Measurements from ENCODE around the gene USP3. TPM values are rescaled to one million over a fixed set of nuclear protein-coding genes. Genes with fewer than 3 reads are reported as not detected.

The USP3 gene
- total RNA-seq, 1 experiment from 2014 or later, result 36.6 TPM

- TF ChIP-seq, protein P1, sequence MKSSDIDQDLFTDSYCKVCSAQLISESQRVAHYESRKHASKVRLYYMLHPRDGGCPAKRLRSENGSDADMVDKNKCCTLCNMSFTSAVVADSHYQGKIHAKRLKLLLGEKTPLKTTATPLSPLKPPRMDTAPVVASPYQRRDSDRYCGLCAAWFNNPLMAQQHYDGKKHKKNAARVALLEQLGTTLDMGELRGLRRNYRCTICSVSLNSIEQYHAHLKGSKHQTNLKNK (CRISPR knock-in tag; IDR thresholded peaks at IDR 0.05), result no peak
- TF ChIP-seq TEAD4 (CRISPR knock-in tag; IDR thresholded peaks at IDR 0.05) (no peak), ELF4 (CRISPR knock-in tag; IDR thresholded peaks at IDR 0.05; ENCODE audit: low read depth) (no peak), NR2C2 (CRISPR knock-in tag; IDR thresholded peaks at IDR 0.05) (no peak)
Observed at GRCh38 chr15:63634154-63634553, 129.8 kb downstream of the USP3 start (continued).

DNA sequence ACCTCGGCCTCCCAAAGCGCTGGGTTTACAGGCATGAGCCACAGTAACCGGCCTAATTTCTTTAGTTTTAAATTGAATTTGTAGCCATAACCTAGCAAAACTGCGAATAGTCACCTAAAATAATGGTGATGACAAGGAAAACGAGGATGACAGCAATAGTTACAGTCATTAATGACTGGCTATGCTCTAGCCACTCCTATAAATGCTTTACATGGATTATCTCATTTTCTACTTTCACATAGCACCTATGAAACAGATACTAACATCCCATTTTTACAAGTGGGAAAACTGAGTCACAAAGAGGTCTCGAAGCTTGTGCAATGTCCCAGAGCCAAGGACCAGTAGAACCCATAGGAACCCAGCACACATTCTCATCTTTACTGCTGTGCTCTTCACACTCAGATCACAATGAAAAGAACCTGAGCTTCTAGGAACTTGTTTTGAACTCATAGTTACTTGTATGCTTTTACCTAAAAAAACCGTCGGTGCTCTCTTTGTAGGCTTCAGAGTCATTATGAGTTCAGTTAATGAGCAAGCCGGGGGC is 132.2 kb downstream of the USP3 start:
- POLR2A ChIA-PET, result no interaction called here

More for the DNA sequence above, 132.2 kb downstream of the USP3 start:
- Mint-ChIP-seq H3K36me3 (peaks cover 3% of the 10 kb centered on the region; the same call in 1 of the 2 replicates), H3K27ac (no peak overlapping the region), H3K4me3 (no peak overlapping the region), H3K9me3 (no peaks in the 10 kb centered on the region), H3K4me1 (no peaks in the 10 kb centered on the region), H3K27me3 (ENCODE audit: low read depth) (no peaks in the 10 kb centered on the region)
- CTCF ChIA-PET, result no interaction called here
- DNase-seq (ENCODE audit: low spot score) (no peak), ATAC-seq (no peak)
- no peak for TF ChIP-seq ESRRA (CRISPR knock-in tag; IDR thresholded peaks at IDR 0.05; ENCODE audit: borderline replicate concordance)
- TF ChIP-seq FOXP1 (CRISPR knock-in tag; IDR thresholded peaks at IDR 0.05; ENCODE audit: borderline replicate concordance), result no peak
- no peak for TF ChIP-seq IRF2 (CRISPR knock-in tag; IDR thresholded peaks at IDR 0.05; ENCODE audit: borderline replicate concordance, low read depth)
- TF ChIP-seq, protein P2, sequence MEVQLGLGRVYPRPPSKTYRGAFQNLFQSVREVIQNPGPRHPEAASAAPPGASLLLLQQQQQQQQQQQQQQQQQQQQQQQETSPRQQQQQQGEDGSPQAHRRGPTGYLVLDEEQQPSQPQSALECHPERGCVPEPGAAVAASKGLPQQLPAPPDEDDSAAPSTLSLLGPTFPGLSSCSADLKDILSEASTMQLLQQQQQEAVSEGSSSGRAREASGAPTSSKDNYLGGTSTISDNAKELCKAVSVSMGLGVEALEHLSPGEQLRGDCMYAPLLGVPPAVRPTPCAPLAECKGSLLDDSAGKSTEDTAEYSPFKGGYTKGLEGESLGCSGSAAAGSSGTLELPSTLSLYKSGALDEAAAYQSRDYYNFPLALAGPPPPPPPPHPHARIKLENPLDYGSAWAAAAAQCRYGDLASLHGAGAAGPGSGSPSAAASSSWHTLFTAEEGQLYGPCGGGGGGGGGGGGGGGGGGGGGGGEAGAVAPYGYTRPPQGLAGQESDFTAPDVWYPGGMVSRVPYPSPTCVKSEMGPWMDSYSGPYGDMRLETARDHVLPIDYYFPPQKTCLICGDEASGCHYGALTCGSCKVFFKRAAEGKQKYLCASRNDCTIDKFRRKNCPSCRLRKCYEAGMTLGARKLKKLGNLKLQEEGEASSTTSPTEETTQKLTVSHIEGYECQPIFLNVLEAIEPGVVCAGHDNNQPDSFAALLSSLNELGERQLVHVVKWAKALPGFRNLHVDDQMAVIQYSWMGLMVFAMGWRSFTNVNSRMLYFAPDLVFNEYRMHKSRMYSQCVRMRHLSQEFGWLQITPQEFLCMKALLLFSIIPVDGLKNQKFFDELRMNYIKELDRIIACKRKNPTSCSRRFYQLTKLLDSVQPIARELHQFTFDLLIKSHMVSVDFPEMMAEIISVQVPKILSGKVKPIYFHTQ (CRISPR knock-in tag; IDR thresholded peaks at IDR 0.05), result no peak
- no peak for TF ChIP-seq GABPB1 (CRISPR knock-in tag; IDR thresholded peaks at IDR 0.05)
- TF ChIP-seq, protein P3, sequence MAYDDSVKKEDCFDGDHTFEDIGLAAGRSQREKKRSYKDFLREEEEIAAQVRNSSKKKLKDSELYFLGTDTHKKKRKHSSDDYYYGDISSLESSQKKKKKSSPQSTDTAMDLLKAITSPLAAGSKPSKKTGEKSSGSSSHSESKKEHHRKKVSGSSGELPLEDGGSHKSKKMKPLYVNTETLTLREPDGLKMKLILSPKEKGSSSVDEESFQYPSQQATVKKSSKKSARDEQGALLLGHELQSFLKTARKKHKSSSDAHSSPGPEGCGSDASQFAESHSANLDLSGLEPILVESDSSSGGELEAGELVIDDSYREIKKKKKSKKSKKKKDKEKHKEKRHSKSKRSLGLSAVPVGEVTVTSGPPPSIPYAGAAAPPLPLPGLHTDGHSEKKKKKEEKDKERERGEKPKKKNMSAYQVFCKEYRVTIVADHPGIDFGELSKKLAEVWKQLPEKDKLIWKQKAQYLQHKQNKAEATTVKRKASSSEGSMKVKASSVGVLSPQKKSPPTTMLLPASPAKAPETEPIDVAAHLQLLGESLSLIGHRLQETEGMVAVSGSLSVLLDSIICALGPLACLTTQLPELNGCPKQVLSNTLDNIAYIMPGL (CRISPR knock-in tag; IDR thresholded peaks at IDR 0.05), result no peak
- TF ChIP-seq, protein P4, sequence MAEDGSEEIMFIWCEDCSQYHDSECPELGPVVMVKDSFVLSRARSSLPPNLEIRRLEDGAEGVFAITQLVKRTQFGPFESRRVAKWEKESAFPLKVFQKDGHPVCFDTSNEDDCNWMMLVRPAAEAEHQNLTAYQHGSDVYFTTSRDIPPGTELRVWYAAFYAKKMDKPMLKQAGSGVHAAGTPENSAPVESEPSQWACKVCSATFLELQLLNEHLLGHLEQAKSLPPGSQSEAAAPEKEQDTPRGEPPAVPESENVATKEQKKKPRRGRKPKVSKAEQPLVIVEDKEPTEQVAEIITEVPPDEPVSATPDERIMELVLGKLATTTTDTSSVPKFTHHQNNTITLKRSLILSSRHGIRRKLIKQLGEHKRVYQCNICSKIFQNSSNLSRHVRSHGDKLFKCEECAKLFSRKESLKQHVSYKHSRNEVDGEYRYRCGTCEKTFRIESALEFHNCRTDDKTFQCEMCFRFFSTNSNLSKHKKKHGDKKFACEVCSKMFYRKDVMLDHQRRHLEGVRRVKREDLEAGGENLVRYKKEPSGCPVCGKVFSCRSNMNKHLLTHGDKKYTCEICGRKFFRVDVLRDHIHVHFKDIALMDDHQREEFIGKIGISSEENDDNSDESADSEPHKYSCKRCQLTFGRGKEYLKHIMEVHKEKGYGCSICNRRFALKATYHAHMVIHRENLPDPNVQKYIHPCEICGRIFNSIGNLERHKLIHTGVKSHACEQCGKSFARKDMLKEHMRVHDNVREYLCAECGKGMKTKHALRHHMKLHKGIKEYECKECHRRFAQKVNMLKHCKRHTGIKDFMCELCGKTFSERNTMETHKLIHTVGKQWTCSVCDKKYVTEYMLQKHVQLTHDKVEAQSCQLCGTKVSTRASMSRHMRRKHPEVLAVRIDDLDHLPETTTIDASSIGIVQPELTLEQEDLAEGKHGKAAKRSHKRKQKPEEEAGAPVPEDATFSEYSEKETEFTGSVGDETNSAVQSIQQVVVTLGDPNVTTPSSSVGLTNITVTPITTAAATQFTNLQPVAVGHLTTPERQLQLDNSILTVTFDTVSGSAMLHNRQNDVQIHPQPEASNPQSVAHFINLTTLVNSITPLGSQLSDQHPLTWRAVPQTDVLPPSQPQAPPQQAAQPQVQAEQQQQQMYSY (CRISPR knock-in tag; IDR thresholded peaks at IDR 0.05), result no peak
- TF ChIP-seq RELA (CRISPR knock-in tag; IDR thresholded peaks at IDR 0.05; ENCODE audit: borderline replicate concordance), result no peak
- no peak for TF ChIP-seq NFATC4 (CRISPR knock-in tag; IDR thresholded peaks at IDR 0.05)
- no peak for TF ChIP-seq FOXP4 (CRISPR knock-in tag; IDR thresholded peaks at IDR 0.05)
- no peak for TF ChIP-seq ATF3 (CRISPR knock-in tag; conservative IDR thresholded peaks at IDR 0.05)
- no peak for TF ChIP-seq NR2C2 (CRISPR knock-in tag; IDR thresholded peaks at IDR 0.05)
- no peak for TF ChIP-seq ZNF121 (CRISPR knock-in tag; IDR thresholded peaks at IDR 0.05)
- no peak for TF ChIP-seq GRHL2 (CRISPR knock-in tag; IDR thresholded peaks at IDR 0.05; ENCODE audit: insufficient replicate concordance, severe bottlenecking)
- no peak for TF ChIP-seq ZNF317 (CRISPR knock-in tag; IDR thresholded peaks at IDR 0.05; ENCODE audit: borderline replicate concordance, low read depth)
- TF ChIP-seq CDX4 (CRISPR knock-in tag; IDR thresholded peaks at IDR 0.05; ENCODE audit: borderline replicate concordance), result no peak
